ENCODE measurements around the gene GLT8D2.
"Not testable (repeated sequence)": the region's sequence is repeated elsewhere in the genome, so short reads cannot be mapped to it uniquely, and the experiment has no call there.

Gene GLT8D2

DNA sequence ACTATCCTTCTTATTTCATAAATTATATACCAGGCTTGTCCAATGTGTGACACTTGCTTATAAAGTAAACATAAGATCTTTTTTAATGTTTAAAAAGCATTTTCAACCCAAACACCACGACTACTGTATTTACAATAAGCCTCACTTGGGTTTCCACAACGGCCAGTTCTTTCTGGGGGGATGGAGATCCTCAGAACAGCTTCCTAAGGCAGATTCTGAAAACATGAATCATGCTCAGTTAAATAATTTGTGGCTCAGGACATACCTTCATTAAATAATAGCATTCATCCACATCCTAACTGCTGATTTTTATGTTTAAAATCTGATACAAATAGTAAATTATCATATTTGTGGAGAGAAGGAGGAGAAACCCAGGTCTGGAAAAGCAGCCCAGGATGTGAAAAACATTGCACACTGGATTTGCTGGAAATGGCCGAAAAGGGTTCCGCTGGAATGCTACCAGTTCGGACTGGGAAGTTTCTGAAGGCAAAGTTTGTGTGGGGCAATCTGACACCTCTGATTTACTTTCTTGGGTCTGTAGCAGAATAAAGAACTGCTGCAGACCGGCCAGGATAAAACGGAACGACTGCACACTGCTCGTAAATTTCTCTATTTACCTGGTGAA is 597 bp downstream of the GLT8D2 start:
- DNase-seq = no peak

DNA sequence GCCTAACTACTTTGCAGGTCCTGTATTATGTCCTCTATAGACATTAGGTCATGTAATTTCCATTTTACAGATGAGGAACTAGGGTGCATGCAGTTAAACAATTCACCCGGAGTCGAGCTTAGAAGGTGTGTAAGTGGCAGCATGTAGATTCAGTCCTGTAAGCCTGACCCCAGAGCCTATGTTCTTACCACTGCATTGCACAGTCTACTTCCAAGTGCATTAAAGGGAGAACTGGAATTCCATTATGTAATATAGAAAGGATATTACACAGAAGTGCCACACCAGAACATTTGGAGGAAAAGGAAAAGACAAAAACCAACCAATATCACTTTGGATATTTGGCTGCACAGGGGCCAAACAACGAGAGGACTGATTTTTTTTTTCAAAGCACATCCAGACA is 1.2 kb downstream of the GLT8D2 start:
- DNase-seq = no peak

DNA sequence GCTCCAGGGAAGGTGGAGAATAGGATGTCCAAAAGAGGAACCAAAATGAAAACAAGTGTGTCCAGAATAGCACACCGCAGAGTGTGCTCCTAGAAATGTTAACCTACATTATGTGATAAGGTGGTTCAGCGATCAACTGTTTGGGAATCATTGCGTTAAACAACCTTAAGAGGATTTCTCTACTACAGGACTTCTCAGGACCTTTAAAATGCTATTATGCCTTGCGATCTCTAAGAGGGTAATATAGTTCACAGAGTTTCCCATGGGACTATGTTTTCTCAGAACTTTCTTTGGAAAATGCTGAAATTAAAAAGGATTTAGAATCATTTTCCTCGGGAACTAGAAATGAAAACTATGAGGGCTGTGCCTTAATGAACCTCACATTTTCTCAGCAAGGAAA is 1.8 kb downstream of the GLT8D2 start:
- no peak for DNase-seq

DNA sequence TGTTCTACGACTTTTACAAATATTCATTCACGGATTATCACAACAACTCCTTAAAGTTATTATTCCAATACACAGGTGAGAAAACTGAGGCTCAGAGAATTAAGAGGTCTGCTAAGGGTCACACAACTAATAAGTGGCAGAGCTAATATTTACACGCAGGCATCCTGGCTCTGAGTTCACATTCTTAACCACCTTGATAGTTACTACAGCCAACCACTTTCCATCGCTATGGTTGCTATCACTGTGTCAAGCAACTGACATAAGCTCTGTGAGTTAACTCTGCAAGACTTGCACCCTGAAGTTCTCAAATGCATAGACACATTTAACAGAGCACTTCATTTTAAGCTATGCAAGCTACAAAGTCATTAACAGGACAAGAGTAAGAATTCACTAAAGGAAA is 3.7 kb downstream of the GLT8D2 start:
- no peak for DNase-seq

DNA sequence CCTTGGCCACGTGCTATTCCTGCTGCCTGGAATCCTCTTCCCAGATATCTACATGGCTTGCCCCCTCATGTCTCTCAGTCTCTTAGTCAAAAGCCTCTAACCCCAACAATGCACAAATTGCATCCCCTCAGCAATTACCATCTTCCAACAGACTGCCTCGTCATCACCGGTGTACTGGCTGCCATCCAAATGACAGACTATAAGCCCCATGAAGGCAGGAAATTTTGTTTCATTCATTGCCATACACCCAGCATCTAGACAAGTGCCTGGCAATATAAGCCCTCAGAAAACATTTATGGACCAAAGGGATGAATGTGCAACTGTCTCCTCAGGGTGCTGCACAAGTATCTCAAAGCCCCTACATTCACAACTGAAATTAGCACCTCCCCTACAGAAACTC is 5.8 kb downstream of the GLT8D2 start:
- DNase-seq = no peak

DNA sequence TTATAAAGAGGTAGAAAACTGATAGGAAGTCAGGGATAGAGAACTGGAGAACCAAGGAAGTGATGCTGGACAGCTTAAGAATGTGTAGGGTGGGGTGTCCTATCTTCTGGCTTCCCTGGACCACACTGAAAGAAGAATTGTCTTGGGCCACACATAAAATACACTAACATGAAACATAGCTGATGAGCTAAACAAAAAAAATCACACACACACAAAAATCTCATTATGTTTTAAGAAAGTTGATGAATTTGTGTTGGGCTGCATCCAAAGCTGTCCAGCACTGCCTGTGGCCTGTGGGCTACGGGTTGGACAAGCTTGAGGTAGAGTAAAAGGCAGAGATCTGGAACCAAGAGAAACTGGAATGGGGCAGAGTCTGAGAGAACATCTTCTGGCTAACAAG is 7.4 kb downstream of the GLT8D2 start:
- DNase-seq = no peak

DNA sequence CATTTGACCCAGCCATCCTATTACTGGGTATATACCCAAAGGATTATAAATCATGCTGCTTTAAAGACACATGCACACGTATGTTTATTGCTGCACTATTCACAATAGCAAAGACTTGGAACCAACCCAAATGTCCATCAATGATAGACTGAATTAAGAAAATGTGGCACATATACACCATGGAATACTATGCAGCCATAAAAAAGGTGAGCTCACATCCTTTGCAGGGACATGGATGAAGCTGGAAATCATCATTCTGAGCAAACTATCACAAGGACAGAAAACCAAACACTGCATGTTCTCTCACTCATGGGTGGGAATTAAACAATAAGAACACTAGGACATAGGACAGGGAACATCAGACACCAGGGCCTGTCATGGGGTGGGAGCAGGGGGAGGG is 10.2 kb downstream of the GLT8D2 start:
- not testable (repeated sequence) for DNase-seq

DNA sequence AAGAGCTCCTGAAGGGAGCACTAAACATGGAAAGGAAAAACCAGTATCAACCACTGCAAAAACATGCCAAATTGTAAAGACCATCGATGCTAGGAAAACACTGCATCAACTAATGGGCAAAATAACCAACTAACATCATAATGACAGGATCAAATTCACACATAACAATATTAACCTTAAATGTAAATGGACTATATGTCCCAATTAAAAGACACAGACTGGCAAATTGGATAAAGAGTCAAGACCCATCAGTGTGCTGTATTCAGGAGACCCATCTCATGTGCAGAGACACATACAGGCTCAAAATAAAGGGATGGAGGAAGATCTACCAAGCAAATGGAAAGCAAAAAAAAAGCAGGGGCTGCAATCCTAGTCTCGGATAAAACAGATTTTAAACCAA is 13.8 kb downstream of the GLT8D2 start:
- not testable (repeated sequence) for DNase-seq

DNA sequence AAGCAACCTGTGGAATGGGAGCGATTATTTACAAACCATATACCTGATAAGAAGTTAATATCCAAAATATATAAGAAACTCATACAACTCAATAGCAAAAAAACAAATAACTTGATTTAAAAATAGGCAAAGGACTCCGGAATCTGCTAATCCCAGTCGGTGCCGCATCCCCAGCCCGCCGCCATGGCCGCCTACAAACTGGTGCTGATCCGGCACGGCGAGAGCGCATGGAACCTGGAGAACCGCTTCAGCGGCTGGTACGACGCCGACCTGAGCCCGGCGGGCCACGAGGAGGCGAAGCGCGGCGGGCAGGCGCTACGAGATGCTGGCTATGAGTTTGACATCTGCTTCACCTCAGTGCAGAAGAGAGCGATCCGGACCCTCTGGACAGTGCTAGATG is 19.4 kb downstream of the GLT8D2 start:
- not testable (repeated sequence) for DNase-seq

DNA sequence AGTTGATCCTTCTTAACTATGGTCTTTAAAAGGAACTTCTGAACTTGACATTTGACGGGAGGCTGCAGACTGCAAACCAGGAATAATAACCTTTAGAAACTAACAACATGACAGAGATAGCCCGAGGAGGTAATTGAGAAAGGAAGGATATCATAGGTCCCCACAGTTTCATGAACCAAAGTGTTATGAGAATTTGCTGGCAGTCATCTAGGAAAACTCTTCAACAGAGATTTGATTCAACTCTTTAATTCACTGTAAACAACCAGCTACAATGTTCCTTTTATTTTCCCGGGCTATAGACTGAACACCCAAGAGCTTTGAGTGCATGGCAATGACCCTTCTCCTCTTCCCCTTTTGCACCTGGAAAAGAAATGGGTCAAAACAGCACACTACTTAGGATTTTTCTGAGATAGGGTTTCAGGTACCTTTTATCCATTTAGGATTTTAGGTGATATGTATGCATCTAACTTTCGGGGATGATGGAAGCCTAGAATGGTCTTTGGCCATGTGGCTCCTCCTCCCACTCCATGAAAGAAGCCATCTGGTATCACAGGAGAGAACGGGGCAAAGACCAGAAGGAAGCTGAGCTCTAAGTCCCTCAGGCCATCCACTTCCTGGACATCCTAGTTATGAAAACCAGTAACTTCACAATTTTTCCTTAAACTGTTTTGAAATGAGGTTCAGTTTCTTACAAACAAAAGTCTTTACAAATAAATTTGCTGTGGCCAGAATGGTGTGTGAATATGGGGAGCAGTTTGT is 23.0 kb downstream of the GLT8D2 start:
- DNase-seq = no peak

DNA sequence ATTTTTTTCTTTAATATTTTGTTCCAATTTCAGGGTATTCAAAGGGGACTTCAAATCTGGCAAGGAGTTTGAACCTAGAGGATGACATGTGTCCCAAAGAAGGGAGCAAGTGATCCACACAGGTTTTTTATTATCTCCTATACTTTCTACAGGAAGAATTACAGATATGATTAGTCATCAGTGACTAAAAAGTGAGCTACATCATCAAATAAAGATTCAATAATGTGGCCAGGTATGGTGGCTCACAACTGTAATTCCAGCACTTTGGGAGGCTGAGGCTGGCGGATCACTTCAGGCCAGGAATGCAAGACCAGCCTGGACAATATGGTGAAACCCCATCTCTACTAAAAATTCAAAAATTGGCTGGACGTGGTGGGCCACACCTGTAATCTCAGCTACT is 24.2 kb downstream of the GLT8D2 start:
- no peak for DNase-seq

DNA sequence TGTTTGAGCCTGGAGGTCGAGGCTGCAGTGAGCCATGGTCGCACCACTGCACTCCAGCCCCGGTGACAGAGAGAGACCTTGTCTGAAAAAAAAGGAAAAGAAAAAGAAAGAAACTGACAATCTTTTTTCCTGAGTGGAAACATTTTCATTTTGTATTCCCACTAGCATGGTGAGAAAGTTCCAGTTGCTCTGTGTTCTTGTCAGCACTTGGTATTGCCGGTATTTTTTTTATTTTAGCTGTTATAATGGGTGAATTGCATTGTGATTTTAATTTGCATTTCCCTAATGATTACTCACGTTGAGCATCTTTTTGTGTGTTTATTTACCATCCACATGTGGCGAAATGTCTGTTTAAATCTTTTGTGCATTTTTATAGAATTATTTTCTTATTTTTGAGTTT is 25.6 kb downstream of the GLT8D2 start:
- DNase-seq = no peak

DNA sequence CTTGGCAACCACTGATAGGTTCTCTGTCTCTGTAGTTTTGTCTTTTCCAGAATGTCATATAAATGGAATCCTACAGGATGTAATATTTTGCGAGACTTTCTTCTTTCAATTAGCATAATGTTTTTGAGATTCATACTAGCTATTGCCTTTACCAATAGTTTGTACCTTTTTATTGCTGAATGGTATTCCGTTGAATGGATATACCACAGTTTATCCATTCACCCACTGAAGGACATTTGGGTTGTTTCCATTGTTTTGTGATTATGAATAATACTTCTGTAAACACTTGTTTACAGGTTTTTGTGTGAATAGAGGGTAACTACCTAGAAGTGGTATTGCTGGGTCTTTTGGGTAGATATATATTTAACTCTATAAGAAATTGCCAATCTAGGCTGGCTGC is 26.3 kb downstream of the GLT8D2 start:
- DNase-seq = no peak

DNA sequence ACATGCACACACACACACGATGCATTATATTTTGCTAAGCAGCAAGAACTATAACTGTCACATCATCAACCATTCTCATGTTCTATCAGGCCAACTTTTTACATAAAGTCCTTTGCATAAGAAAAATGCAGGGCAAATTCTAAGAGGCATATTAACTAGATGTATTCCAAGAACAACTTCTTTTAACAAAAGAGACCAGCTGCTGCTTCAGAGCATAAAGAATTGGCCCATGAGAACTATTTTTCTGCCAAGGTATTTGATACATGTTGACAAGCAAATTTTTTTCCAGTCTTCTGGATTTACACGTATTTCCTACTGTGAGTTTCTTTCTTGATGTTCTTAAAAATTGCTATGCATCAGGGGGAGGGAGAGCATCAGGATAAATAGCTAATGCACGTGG is 27.2 kb downstream of the GLT8D2 start:
- DNase-seq = no peak

DNA sequence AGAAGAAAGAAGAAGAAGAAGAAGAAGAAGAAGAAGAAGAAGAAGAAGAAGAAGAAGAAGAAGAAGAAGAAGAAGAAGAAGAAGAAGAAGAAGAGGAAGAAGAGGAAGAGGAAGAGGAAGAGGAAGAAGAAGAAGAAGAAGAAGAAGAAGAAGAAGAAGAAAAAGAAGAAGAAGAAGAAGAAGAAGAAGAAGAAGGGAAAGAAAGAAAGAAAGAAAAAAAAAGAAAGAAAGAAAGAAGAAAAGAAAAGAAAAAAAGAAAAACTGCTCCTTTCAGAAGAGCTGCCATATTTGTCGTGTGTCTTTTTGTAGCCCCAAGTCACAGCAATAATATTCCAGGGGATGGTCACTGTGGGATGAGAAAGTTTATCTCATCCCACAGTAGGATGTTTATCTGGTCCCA is 28.1 kb downstream of the GLT8D2 start:
- DNase-seq = not testable (repeated sequence)

DNA sequence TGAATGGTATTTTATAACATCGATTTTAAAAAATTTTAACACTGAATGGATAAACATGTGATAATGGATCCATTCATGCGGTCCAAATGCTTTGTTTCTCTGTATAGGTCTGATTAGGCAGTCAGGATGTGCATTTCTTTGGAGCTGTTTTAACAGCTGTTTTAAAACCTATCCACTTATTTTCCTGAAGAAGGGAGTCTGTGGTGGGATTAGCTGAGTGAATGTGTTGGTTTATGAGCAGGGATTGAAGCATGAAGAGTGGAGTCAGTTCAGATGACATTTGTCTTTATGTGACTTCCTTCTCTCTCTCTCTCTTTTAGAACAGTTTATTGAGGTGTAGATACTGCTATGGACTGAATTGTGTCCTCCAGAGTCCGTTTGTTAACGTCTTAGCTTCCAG is 37.7 kb downstream of the GLT8D2 start:
- DNase-seq = no peak

DNA sequence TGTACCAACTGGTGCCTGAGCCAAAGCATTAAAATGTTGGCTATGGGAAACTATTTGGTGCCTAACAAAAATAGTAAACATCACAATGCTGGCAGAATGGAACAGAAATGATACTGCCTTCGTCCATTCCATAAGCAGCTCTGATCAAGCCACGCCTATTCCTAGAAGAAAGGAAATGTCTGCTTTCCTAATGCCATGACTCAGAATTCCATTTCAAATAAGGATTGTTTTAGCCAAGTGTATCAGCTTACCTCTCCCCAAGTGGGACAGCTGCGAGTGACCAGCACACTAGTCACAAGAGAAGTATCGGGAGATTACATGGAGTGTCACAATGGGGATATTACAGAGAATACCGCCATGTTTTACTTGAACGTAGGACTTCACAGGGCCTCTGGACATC is 38.7 kb downstream of the GLT8D2 start:
- no peak for DNase-seq

DNA sequence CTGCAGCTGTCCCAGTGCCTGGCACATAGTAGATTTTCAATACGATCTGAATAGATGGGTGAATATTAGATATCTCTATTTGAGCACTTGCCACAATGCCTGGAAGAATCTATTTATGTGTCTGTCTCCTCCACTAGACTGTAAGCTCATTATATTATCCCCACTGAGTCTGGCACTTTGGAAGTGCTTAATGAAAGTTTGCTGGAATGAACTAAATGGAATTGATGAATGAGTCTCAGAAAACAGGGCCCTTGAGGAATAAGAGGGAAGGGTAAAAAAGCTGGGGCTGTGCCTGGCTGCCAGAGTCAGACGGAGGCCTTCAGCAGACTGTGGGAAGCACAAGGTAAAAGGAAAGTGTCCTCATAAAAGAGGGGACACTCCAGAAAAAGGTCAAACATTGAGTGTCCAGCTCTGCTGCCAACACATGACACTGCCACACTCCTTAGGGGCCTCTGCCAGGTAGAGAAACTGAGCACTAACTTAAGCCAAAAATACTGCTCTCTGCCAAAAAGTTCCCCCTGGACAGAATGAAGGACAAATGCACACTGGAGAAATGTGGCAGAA is 39.3 kb downstream of the GLT8D2 start:
- DNase-seq = no peak

DNA sequence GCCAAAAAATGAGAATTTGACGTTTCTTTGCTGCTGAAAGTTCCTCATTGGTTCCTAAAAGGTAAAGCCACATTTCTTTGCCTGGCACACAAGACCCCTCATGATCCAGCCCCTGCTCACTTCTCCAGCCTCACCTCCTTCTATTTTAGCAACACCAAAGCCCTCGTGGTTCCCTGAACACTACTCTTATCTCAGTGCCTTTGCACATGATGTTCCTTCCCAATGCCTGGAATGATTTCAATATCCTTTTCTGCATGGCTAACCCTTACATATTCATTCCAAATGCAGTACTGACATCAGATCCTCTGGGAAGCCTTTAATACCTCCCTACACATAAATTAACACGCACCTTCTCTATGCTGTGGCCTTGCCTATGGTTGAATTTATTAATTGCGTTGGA is 39.9 kb downstream of the GLT8D2 start:
- no peak for DNase-seq

DNA sequence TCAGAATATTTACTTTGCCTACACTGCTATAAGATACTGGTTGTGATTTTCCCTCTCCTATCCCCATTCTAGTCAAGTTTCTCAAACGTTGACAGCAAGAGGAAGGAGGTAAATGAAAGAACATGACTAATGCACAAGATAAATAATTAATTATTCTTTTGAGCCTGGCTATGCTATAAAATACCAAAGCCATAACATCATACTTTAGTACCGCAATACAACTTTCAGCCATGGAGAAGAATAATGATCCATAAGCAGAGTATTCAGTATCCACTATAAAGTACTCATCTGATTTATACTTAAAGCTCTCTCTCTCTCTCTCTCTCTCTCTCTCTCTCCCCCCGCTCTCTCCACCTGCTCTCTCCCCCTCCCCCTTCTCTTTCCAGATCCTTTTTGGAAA is 43.1 kb downstream of the GLT8D2 start:
- no peak for DNase-seq

DNA sequence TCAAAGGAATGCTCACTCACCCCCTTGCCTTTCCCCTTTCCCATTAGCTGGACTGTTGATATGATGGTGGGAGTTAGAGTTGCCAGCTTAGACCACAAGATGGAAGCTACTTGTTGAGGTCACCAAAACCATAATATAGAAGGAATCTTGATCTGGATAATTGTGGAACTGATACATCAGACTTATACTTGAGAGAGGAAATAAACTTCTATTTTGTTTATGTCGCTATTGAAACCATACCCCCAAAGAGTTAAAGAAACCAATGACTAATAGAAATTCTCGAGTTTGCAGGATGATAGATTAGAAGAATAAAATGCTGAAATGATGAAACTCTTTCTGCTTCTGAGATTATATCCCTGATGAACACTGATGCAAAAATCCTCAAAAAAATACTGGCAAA is 46.4 kb downstream of the GLT8D2 start:
- no peak for DNase-seq

DNA sequence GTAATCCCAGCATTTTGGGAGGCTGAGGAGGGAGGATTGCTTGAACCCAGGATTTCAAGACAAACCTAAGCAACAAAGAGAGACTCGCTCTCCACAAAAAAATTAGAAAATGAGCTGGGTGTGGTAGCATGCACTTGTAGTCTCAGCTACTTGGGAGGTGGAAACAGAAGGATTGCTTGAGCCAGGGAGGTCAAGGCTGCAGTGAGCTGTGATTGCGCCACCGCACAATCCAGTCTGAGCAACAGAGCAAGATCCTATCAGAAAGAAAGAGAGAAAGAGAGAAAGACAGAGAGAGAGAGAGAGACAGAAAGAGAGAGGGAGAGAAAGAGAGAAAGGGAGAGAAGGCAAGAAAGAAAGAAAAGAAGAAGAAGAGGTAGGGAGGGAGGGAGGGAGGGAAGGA is 47.3 kb downstream of the GLT8D2 start:
- no peak for DNase-seq

DNA sequence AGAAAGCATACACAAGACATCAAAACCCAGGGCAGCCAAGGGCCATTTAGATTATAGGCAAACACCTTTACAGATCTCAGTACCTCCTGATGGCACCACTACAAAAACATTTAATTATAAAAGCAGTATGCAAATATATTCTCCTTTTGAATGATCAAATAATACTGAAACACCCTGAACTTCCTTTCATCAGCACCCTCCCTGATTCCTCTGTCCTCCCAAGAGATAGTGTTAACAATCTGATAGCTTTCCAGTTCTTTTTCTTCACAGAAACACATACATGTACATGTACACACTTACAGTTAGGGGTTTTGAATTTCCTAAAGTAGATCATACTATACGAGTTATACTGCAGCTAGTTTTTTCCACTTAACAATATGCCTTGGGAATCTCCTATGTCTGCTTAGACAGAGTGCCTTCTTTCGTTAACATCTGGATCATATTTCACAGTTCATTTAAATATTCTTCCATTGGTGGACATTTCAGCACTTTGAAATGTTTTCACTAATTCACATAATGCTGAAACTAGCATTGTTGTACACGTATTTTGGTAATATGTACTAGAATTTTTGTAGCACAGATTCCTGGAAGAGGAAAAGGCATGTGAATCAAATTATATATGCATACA is 49.1 kb downstream of the GLT8D2 start:
- DNase-seq = no peak

DNA sequence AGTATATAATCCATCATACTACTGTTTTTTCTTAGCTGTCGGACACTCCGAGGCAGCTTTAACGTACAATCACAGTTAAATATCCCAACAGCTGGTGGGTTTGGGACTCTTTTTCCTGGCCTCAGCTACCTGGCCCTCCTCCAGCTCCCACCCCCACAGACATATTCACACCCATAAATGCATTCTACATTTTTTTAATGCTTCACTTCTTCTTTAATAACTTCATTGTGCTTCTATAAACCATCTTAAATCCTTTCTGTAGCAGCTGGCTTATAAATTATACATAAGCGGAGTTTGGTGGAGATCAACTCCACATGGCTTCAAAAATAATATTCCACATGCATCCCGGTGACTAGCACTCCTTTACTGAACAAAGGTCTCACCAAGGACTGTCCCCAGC is 51.0 kb downstream of the GLT8D2 start:
- DNase-seq = no peak

Data from SIG-M5 (cell line).